CD4-positive, alpha-beta T cell treated with Interleukin-10 for 1 hour (primary cell): ENCODE results near the gene DIS3L2.

Source experiments
- DNase-seq: peaks from one replicate; pipeline ENCODE4 v3.0.0-alpha.2; 2020

DIS3L2 gene

GRCh38 chr2:232339121-232340081 lies 377.9 kb downstream of the DIS3L2 start:
- no peak for DNase-seq

GRCh38 chr2:232340171-232340935 lies 378.8 kb downstream of the DIS3L2 start:
- no peak for DNase-seq

- DNase-seq: no peak
Observed at GRCh38 chr2:232341061-232341738, 379.7 kb downstream of the DIS3L2 start.

GRCh38 chr2:232341739-232342126 lies 380.2 kb downstream of the DIS3L2 start:
- DNase-seq: no peak

- DNase-seq: no peak
Observed at GRCh38 chr2:232342635-232343565, 381.4 kb downstream of the DIS3L2 start.

GRCh38 chr2:232343821-232344220 lies 382.3 kb downstream of the DIS3L2 start:
- no peak for DNase-seq

GRCh38 chr2:232345251-232345650 lies 383.7 kb downstream of the DIS3L2 start:
- DNase-seq: no peak

GRCh38 chr2:232347369-232347768 lies 385.9 kb downstream of the DIS3L2 start:
- no peak for DNase-seq

GRCh38 chr2:232348936-232349335 lies 387.4 kb downstream of the DIS3L2 start:
- no peak for DNase-seq

GRCh38 chr2:232349546-232349945 lies 388.0 kb downstream of the DIS3L2 start:
- no peak for DNase-seq

- DNase-seq: no peak
Observed at GRCh38 chr2:232349946-232350635, 388.6 kb downstream of the DIS3L2 start.

- no peak for DNase-seq
Observed at GRCh38 chr2:232350804-232351685, 389.5 kb downstream of the DIS3L2 start.

- DNase-seq: no peak
Observed at GRCh38 chr2:232351686-232352510, 390.4 kb downstream of the DIS3L2 start.

- DNase-seq: no peak
Observed at GRCh38 chr2:232352511-232353091, 391.1 kb downstream of the DIS3L2 start.

- DNase-seq: no peak
Observed at GRCh38 chr2:232353096-232353495, 391.6 kb downstream of the DIS3L2 start.

- DNase-seq: no peak
Observed at GRCh38 chr2:232353660-232354059, 392.1 kb downstream of the DIS3L2 start.

- DNase-seq: no peak
Observed at GRCh38 chr2:232354069-232354468, 392.6 kb downstream of the DIS3L2 start.

- no peak for DNase-seq
Observed at GRCh38 chr2:232361646-232362045, 400.1 kb downstream of the DIS3L2 start.
